K562 (cell line): Measurements from ENCODE around the gene RAB5B. TPM values are rescaled to one million over a fixed set of nuclear protein-coding genes. Genes with fewer than 3 reads are reported as not detected.

Experiments used
- ATAC-seq: fragments of 200-7000 bp; cut with Tn5 transposase; 3 replicates; pipeline ENCODE4 v1.9.1; 2020; ENCODE audit warnings: moderate library complexity
- BruUV-seq: library from RNA; stranded (reverse); fragments of 400-500 nt; replicated peaks from 2 replicates; lab custom pipeline; 2021; lab: Mats Ljungman, UMichigan
- CTCF ChIA-PET: fragments of 300-600 bp; formaldehyde crosslinking; extraction: SDS; loops from one replicate; lab custom pipeline; 2021; ENCODE audit warnings: low intra/inter-chr PET ratio; lab: Yijun Ruan, JAX
- POLR2A ChIA-PET: fragments of 300-600, 350-650 bp; sonication (Branson Sonifier 250); formaldehyde crosslinking; extraction: SDS; loops from one replicate; lab custom pipeline; 2021; ENCODE audit warnings: antibody characterized with exemption, inconsistent platforms; lab: Yijun Ruan, JAX
- DNase-seq, 4 experiments: peaks; one replicate each; pipeline versions ENCODE4 v3.0.0 to v3.0.0-alpha.2; 2011 to 2018; ENCODE audit warnings: low spot score in 3 of 4, mixed read lengths in 3 of 4; ENCODE audit errors: extremely low read depth in 1 of 4
- FAIRE-seq: peaks from 2 replicates; lab custom pipeline; 2011; peaks lifted over from hg19 to GRCh38; lab: Jason Lieb, UNC
- H2AFZ ChIP-seq: 2 replicates; pipeline ENCODE4 v1.6.0; 2011; ENCODE audit warnings: low read depth, low read length, control low read depth, inconsistent platforms
- H3K27ac ChIP-seq: fragments of 200-600 bp; 3 replicates; pipeline ENCODE4 v1.8.0; 2011; ENCODE audit warnings: low read depth, mild to moderate bottlenecking, control low read depth, inconsistent platforms, low read length, moderate library complexity, mixed read lengths; ENCODE audit errors: extremely low read depth
- H3K27me3 ChIP-seq, 2 experiments: fragments of 300-600 bp in 1 of 2; 2 replicates in 1 of 2; 3 replicates in 1 of 2; pipeline versions ENCODE4 v1.6.0 to v1.8.0; 2011; ENCODE audit warnings: inconsistent platforms in 2 of 2, low read length in 2 of 2, mild to moderate bottlenecking in 1 of 2, mixed read lengths in 1 of 2, moderate library complexity in 1 of 2; ENCODE audit not compliant: control insufficient read depth in 2 of 2, insufficient read depth in 2 of 2
- H3K36me3 ChIP-seq: fragments of 300-600 bp; 3 replicates; pipeline ENCODE4 v1.8.0; 2011; ENCODE audit warnings: mild to moderate bottlenecking, low read length, inconsistent platforms; ENCODE audit not compliant: control insufficient read depth, insufficient read depth
- H3K4me1 ChIP-seq, 2 experiments: fragments of 200-600 bp in 1 of 2; replicated peaks in 1 of 2; 2 replicates in 1 of 2; 3 replicates in 1 of 2; pipeline versions ENCODE4 v1.5.1 to v1.8.0; 2011; ENCODE audit warnings: inconsistent platforms in 2 of 2, low read length in 2 of 2, mild to moderate bottlenecking in 1 of 2, mixed read lengths in 1 of 2, moderate library complexity in 1 of 2; ENCODE audit not compliant: control insufficient read depth in 2 of 2, insufficient read depth in 2 of 2
- H3K4me2 ChIP-seq: 2 replicates; pipeline ENCODE4 v1.6.1; 2011; ENCODE audit warnings: low read length, control low read depth, inconsistent platforms, mixed read lengths; ENCODE audit not compliant: insufficient read depth
- H3K4me3 ChIP-seq: fragments of 200-600 bp; sonication (generic), shearing (Covaris generic); 2 replicates; pipeline ENCODE4 v1.5.1; 2016; ENCODE audit warnings: control low read depth, inconsistent platforms
- H3K79me2 ChIP-seq: fragments of 200-600 bp; 3 replicates; pipeline ENCODE4 v1.8.0; 2011; ENCODE audit warnings: low read length, inconsistent platforms; ENCODE audit not compliant: control insufficient read depth, insufficient read depth
- H3K9ac ChIP-seq, 2 experiments: 2 replicates each; pipeline versions ENCODE4 v1.6.0 to v1.6.1; 2011; ENCODE audit warnings: low read depth in 2 of 2, low read length in 2 of 2, control low read depth in 1 of 2, inconsistent platforms in 1 of 2, mild to moderate bottlenecking in 1 of 2, mixed read lengths in 1 of 2; ENCODE audit not compliant: insufficient read depth in 1 of 2
- H3K9me1 ChIP-seq: one replicate; pipeline ENCODE4 v1.6.0; 2011; ENCODE audit warnings: inconsistent platforms, mild to moderate bottlenecking, low read length, moderate library complexity; ENCODE audit not compliant: control insufficient read depth, insufficient read depth
- H3K9me3 ChIP-seq: replicated peaks from 2 replicates; pipeline ENCODE4 v1.5.1; 2011; ENCODE audit warnings: low read depth, low read length, inconsistent platforms; ENCODE audit not compliant: control insufficient read depth, insufficient read depth
- H4K20me1 ChIP-seq: replicated peaks from 2 replicates; pipeline ENCODE4 v1.6.1; 2011; ENCODE audit warnings: low read length, inconsistent platforms, mixed read lengths; ENCODE audit not compliant: control insufficient read depth, insufficient read depth
- CHD1 ChIP-seq: fragments of 200-600 bp; sonication (generic); IDR thresholded peaks from one replicate; pipeline ENCODE4 v1.6.1; 2012; ENCODE audit warnings: mild to moderate bottlenecking, moderate library complexity, low read length, inconsistent platforms
- CTBP1 ChIP-seq: fragments of 450-650 bp; IDR thresholded peaks from 2 replicates; pipeline ENCODE4 v1.6.1; 2016; ENCODE audit warnings: borderline replicate concordance
- HMG20A ChIP-seq: fragments of 450-650 bp; formaldehyde crosslinking; conservative IDR thresholded peaks from 2 replicates; pipeline ENCODE4 v1.4.0; 2020; ENCODE audit warnings: mild to moderate bottlenecking, mixed read lengths
- IFI16 ChIP-seq: fragments of 250-450 bp; sonication (Bioruptor Pico); IDR thresholded peaks from 2 replicates; pipeline ENCODE4 v2.1.2; 2022; ENCODE audit warnings: mild to moderate bottlenecking, inconsistent platforms
- KLF6 ChIP-seq: fragments of 250-450 bp; sonication (Bioruptor Pico); IDR thresholded peaks from 2 replicates; pipeline ENCODE4 v1.4.0; 2020; ENCODE audit warnings: mild to moderate bottlenecking, moderate library complexity, borderline replicate concordance
- MYC ChIP-seq, 2 experiments: fragments of 250-450 bp in 1 of 2; sonication (Bioruptor Pico) in 1 of 2; IDR thresholded peaks; 2 replicates each; pipeline versions ENCODE4 v1.5.1 to v1.6.1; 2012 to 2021; ENCODE audit warnings: low read depth in 2 of 2, borderline replicate concordance in 1 of 2, improper control_type of control experiment in 1 of 2, low read length in 1 of 2, mild to moderate bottlenecking in 1 of 2, moderate library complexity in 1 of 2
- NCOA4 ChIP-seq: fragments of 450-650 bp; IDR thresholded peaks from 2 replicates; pipeline ENCODE4 v1.6.1; 2018; ENCODE audit warnings: mild to moderate bottlenecking; ENCODE audit not compliant: partially characterized antibody
- PURB ChIP-seq: sonication (generic); formaldehyde crosslinking; IDR thresholded peaks from 2 replicates; pipeline ENCODE4 v1.9.0; 2021; ENCODE audit warnings: low read depth, mild to moderate bottlenecking, missing genetic modification reagents
- U2AF2 ChIP-seq: fragments of 200-400 bp; formaldehyde crosslinking; optimal IDR thresholded peaks from 2 replicates; pipeline ENCODE3; 2017; ENCODE audit warnings: low read depth, mild to moderate bottlenecking, low read length
- XRCC5 ChIP-seq: fragments of 200-400 bp; formaldehyde crosslinking; IDR thresholded peaks from 2 replicates; pipeline ENCODE4 v1.6.1; 2017; ENCODE audit warnings: low read depth, mild to moderate bottlenecking, low read length
- ZC3H4 ChIP-seq: sonication (generic); formaldehyde crosslinking; IDR thresholded peaks from 2 replicates; pipeline ENCODE4 v1.9.0; 2021; ENCODE audit warnings: missing genetic modification reagents, borderline replicate concordance
- ZNF197 ChIP-seq: fragments of 200-800 bp; sonication (Bioruptor generic); IDR thresholded peaks from 2 replicates; pipeline ENCODE4 v1.6.1; 2016; ENCODE audit warnings: low read depth, missing genetic modification characterization, missing compliant biosample characterization
- ZNF586 ChIP-seq: fragments of 450-650 bp; formaldehyde crosslinking; conservative IDR thresholded peaks from 2 replicates; pipeline ENCODE4 v1.4.0; 2020; ENCODE audit warnings: mild to moderate bottlenecking, moderate library complexity
- ZNF644 ChIP-seq: fragments of 200-800 bp; sonication (Bioruptor generic); IDR thresholded peaks from 2 replicates; pipeline ENCODE4 v1.6.1; 2016; ENCODE audit warnings: low read depth, missing genetic modification characterization, missing compliant biosample characterization
- ZNF717 ChIP-seq: fragments of 250-450 bp; sonication (Bioruptor Pico); IDR thresholded peaks from 2 replicates; pipeline ENCODE4 v1.5.0; 2021
- WGBS: fragments of 100-300 bp; shearing (Covaris generic); methylation state at CpG from one replicate; pipeline ENCODE4 v1.1.6; 2016; ENCODE audit warnings: low coverage, mixed read lengths; ENCODE audit not compliant: insufficient coverage; ENCODE audit errors: missing lambda C conversion rate; 5-methylcytosine and 5-hydroxymethylcytosine counted together
- in situ Hi-C: fragments of 300-500 bp; cut with MboI; formaldehyde crosslinking; loops from 4 replicates; pipeline ENCODE4 v1.15.0; 2018; ENCODE audit warnings: inconsistent platforms, mixed read lengths
- intact Hi-C: fragments of 100-400 bp; cut with micrococcal nuclease; formaldehyde crosslinking; loops from 2 replicates; pipeline ENCODE4 v1.14.2; 2022
- polyA plus RNA-seq, 8 experiments: library from polyadenylated mRNA; depleted of rRNA in 4 of 8; stranded (reverse) in 5 of 8; unstranded in 3 of 8; fragments of >200 nt; fragmentation: Nextera tagmentation in 2 of 8; fragmentation: Illumina TruSeq in 1 of 8; extraction: Ambion mirVana in 2 of 8; extraction: Trizol in 1 of 8; gene quantifications; 2 replicates each; pipeline versions ENCODE4 v1.2.1 to v1.2.3, GENCODE V29; 2011 to 2014; ENCODE audit warnings: inconsistent platforms in 1 of 8, missing spikeins in 1 of 8
- total RNA-seq, 7 experiments: library from RNA; depleted of rRNA in 6 of 7; stranded (reverse); fragments of >200 nt in 6 of 7; fragmentation: Illumina TruSeq in 2 of 7; extraction: Trizol in 2 of 7; gene quantifications; 2 replicates each; pipeline versions ENCODE4 v1.2.1 to v1.2.3, GENCODE V29; 2011 to 2021; ENCODE audit warnings: low replicate concordance in 1 of 7
- TF ChIP-seq, protein P1 (sequence below): fragments of 250-450 bp; sonication (Bioruptor Pico); IDR thresholded peaks from 2 replicates; pipeline ENCODE4 v1.4.0; 2020; ENCODE audit warnings: mild to moderate bottlenecking, moderate library complexity
- TF ChIP-seq, protein P2 (sequence below): sonication (generic); formaldehyde crosslinking; IDR thresholded peaks from 2 replicates; pipeline ENCODE4 v1.8.1; 2023; ENCODE audit warnings: mild to moderate bottlenecking, missing genetic modification reagents

The RAB5B gene
- total and polyA plus RNA-seq, 9 of the 15 experiments (the other 6 are each of a cell fraction or from before 2014, with no cell fraction given): 6.8 to 73.8 (median 25.2) TPM

DNA sequence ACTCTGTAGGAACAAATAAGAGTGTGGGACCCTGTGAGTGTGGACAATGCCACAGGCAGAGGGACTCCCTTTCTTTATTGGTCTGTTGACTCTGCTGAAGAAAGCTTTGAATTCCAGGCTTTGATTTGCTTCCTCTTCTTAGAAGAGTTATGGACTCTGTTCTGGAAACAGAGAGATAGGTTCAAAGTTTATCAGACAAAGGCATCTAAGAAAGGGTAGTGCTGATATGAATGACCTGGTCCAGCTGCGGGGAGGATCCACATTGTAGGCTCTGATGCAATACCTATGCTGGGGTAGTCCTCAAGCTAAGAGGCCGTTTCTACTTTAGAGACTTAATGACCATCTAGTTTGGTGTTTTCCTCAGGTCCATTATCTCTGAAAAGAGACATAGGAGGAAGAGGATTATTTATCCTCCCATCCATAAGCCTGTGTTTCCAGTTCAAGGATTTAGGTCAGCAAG is 36.3 kb downstream of the RAB5B start (continued):
- TF ChIP-seq MYC (IDR thresholded peaks at IDR 0.05; ENCODE audit: low read depth, low read length): peak; percentile 91
- no peak for TF ChIP-seq MYC (CRISPR knock-in tag; IDR thresholded peaks at IDR 0.05; ENCODE audit: borderline replicate concordance, low read depth)
- no peak for TF ChIP-seq ZNF644 (tag)
- TF ChIP-seq HMG20A (CRISPR knock-in tag): peak; percentile 78; the same call in 1 of the 2 replicates
- TF ChIP-seq, protein P1, sequence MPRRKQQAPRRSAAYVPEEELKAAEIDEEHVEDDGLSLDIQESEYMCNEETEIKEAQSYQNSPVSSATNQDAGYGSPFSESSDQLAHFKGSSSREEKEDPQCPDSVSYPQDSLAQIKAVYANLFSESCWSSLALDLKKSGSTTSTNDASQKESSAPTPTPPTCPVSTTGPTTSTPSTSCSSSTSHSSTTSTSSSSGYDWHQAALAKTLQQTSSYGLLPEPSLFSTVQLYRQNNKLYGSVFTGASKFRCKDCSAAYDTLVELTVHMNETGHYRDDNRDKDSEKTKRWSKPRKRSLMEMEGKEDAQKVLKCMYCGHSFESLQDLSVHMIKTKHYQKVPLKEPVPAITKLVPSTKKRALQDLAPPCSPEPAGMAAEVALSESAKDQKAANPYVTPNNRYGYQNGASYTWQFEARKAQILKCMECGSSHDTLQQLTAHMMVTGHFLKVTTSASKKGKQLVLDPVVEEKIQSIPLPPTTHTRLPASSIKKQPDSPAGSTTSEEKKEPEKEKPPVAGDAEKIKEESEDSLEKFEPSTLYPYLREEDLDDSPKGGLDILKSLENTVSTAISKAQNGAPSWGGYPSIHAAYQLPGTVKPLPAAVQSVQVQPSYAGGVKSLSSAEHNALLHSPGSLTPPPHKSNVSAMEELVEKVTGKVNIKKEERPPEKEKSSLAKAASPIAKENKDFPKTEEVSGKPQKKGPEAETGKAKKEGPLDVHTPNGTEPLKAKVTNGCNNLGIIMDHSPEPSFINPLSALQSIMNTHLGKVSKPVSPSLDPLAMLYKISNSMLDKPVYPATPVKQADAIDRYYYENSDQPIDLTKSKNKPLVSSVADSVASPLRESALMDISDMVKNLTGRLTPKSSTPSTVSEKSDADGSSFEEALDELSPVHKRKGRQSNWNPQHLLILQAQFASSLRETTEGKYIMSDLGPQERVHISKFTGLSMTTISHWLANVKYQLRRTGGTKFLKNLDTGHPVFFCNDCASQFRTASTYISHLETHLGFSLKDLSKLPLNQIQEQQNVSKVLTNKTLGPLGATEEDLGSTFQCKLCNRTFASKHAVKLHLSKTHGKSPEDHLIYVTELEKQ (CRISPR knock-in tag): no peak

DNA sequence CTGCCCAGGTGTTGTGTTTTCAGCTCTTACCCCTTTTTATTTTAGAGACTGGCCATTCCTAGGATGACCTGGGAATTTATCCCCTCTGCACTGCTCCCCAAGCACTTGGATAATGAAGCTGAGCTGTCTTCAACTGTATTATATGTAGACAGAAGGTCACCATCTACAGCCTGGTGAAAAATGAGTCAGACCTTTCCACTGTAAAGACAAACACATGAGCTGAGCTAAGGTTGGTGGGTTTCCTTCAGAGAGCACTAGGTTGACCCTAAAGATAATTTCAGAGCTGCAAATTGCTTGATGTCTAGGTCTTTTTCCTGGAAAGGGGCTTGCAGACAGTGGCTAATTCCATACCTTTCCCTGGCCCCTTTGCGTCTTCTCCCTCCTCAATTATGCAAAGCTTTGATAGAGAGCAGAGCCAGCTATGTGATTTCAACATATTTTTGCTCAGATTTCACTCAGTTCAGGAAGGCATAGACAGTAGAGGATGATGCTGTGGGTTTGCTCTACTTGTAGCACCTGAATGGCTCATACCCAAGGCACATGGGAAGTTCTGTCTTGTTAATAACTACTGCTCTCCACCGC is 37.7 kb downstream of the RAB5B start:
- Histone ChIP-seq H3K9me1 (no peaks in the 10 kb centered on the region), H2AFZ (no peak overlapping the region), H3K27me3 (no peaks in the 10 kb centered on the region), H3K9me3 (no peaks in the 10 kb centered on the region), H3K36me3 (no peaks in the 10 kb centered on the region), H4K20me1 (no peaks in the 10 kb centered on the region), H3K4me3 (no peak overlapping the region), H3K79me2 (no peaks in the 10 kb centered on the region), H3K4me1 (peaks cover 7 to 32% of the 10 kb centered on the region in 2 experiments), H3K4me2 (no peak overlapping the region), H3K27ac (no peak overlapping the region), H3K9ac (no peak overlapping the region)
- no TSS peak for BruUV-seq
- 75% methylated on average over 2 of the region's 2 CpGs for WGBS
- FAIRE-seq (no peak), ATAC-seq (no peak), DNase-seq (no peak)
- intact Hi-C loops: no loop called here
- ChIA-PET POLR2A (interaction anchor here (0.7 to 3.7 kb wide), 2 partner anchors 9 to 93 kb away, joined by 3 to 28 read pairs; partner anchors contain the start of genes IKZF4 and PA2G4), CTCF (no interaction called here)
- in situ Hi-C loops: no loop called here
- TF ChIP-seq, protein P2, sequence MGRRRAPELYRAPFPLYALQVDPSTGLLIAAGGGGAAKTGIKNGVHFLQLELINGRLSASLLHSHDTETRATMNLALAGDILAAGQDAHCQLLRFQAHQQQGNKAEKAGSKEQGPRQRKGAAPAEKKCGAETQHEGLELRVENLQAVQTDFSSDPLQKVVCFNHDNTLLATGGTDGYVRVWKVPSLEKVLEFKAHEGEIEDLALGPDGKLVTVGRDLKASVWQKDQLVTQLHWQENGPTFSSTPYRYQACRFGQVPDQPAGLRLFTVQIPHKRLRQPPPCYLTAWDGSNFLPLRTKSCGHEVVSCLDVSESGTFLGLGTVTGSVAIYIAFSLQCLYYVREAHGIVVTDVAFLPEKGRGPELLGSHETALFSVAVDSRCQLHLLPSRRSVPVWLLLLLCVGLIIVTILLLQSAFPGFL: no peak
- no peak for TF ChIP-seq CTBP1
- no peak for TF ChIP-seq IFI16 (CRISPR knock-in tag)
- no peak for TF ChIP-seq ZC3H4 (CRISPR knock-in tag)
- TF ChIP-seq KLF6: no peak
- TF ChIP-seq ZNF586: no peak
- no peak for TF ChIP-seq PURB (CRISPR knock-in tag)
- no peak for TF ChIP-seq ZNF197 (CRISPR knock-in tag)
- no peak for TF ChIP-seq CHD1
- TF ChIP-seq NCOA4: no peak
- no peak for TF ChIP-seq XRCC5
- no peak for TF ChIP-seq ZNF717
- no peak for TF ChIP-seq U2AF2
